Naive thymus-derived CD8-positive, alpha-beta T cell (primary cell): ENCODE results near the gene B3GNT4. TPM values are rescaled to one million over a fixed set of nuclear protein-coding genes. Genes with fewer than 3 reads are reported as not detected.

ENCODE experiments used
- ATAC-seq, 2 donors: fragments of 150-1000 bp; cut with Tn5 transposase in 1 of 2; sonication (Bioruptor Pico), chemical (Tn5 transposase) in 1 of 2; 1 replicate in 1 of 2; 2 replicates in 1 of 2; pipeline ENCODE4 v1.10.0; 2021; ENCODE audit warnings: mild to moderate bottlenecking in 2 of 2, moderate library complexity in 2 of 2
- POLR2A ChIA-PET: fragments of 350-600 bp; sonication (Branson Sonifier 250); formaldehyde crosslinking; loops from one replicate; lab custom pipeline; 2021; ENCODE audit warnings: antibody characterized with exemption; lab: Charles Lee
- DNase-seq, 10 donors: peaks; one replicate each; pipeline versions ENCODE4 v3.0.0 to v3.0.0-alpha.2; 2020 to 2022
- H3K27ac Mint-ChIP-seq, 10 donors: one replicate each; pipeline ENCODE4 v1.8.0; 2020 to 2022; ENCODE audit warnings: mild to moderate bottlenecking in 10 of 10, mixed read lengths in 10 of 10, moderate library complexity in 4 of 10, inconsistent platforms in 1 of 10
- H3K27me3 Mint-ChIP-seq, 5 donors: one replicate each; pipeline ENCODE4 v1.8.0; 2021 to 2022; ENCODE audit warnings: mixed read lengths in 5 of 5
- H3K36me3 Mint-ChIP-seq, 3 donors: one replicate each; pipeline ENCODE4 v1.8.0; 2020 to 2022; ENCODE audit warnings: mixed read lengths in 3 of 3, mild to moderate bottlenecking in 2 of 3, inconsistent platforms in 1 of 3
- H3K4me1 Mint-ChIP-seq, 4 donors: one replicate each; pipeline ENCODE4 v1.8.0; 2021 to 2022; ENCODE audit warnings: mixed read lengths in 4 of 4
- H3K4me3 Mint-ChIP-seq, 10 donors: one replicate each; pipeline ENCODE4 v1.8.0; 2020 to 2022; ENCODE audit warnings: mild to moderate bottlenecking in 10 of 10, mixed read lengths in 10 of 10, moderate library complexity in 6 of 10, inconsistent platforms in 1 of 10
- H3K9me3 Mint-ChIP-seq, 9 donors: one replicate each; pipeline ENCODE4 v1.8.0; 2020 to 2022; ENCODE audit warnings: mixed read lengths in 9 of 9, mild to moderate bottlenecking in 3 of 9, inconsistent platforms in 1 of 9, moderate library complexity in 1 of 9
- polyA plus RNA-seq, 3 donors: library from polyadenylated mRNA; unstranded; fragments of 300-500 nt; fragmentation: Illumina TruSeq; gene quantifications; one replicate each; pipeline ENCODE4 v1.2.3, GENCODE V29; 2021
- total RNA-seq, 8 experiments: library from RNA in 2 of 8; stranded (reverse) in 2 of 8; gene quantifications; one replicate each; pipeline ENCODE4 v1.2.3 and lab custom pipeline; 2021 to 2026

Gene B3GNT4
- total and polyA plus RNA-seq, 5 experiments from 2014 or later: 0.12 to 0.25 TPM; not detected in 3

GRCh38 chr12:122226366-122227125 lies 23.0 kb downstream of the B3GNT4 start:
- Mint-ChIP-seq H3K4me3 (peak overlapping the region; percentile 72 to 92 (median 84)), H3K36me3 (peaks cover 0 to 41% (median 4%) of the 10 kb centered on the region in 3 donors), H3K4me1 (peaks cover 22 to 51% (median 40%) of the 10 kb centered on the region in 4 donors), H3K27ac (peak overlapping the region in 4 of 10 donors; percentile 75 to 97 (median 92)), H3K27me3 (no peaks in the 10 kb centered on the region), H3K9me3 (no peaks in the 10 kb centered on the region)
- no peak for DNase-seq
- peak in 1 of 2 donors; percentile 62 for ATAC-seq
- POLR2A ChIA-PET: interaction anchor here (0.5 to 4.4 kb wide), 17 partner anchors 18 to 1486 kb away, joined by 3 to 23 read pairs (median 6); partner anchors contain the start of genes ATP6V0A2, B3GNT4, CCDC62 and KNTC1

- H3K36me3 Mint-ChIP-seq: peaks cover 0 to 41% (median 3%) of the 10 kb centered on the region in 3 donors
Measured at GRCh38 chr12:122227341-122227740, 23.8 kb downstream of the B3GNT4 start.

GRCh38 chr12:122228092-122228491 lies 24.6 kb downstream of the B3GNT4 start:
- Mint-ChIP-seq H3K27me3 (no peaks in the 10 kb centered on the region), H3K4me3 (peak overlapping the region; percentile 72 to 92 (median 82)), H3K4me1 (peaks cover 17 to 40% (median 36%) of the 10 kb centered on the region in 4 donors), H3K27ac (peak overlapping the region in 6 of 10 donors; percentile 14 to 85 (median 43)), H3K9me3 (no peaks in the 10 kb centered on the region), H3K36me3 (peaks cover 0 to 44% (median 8%) of the 10 kb centered on the region in 3 donors)
- POLR2A ChIA-PET: interaction anchor here (0.6 kb wide), 1 partner anchor 745 kb away, joined by 3 read pairs; no protein-coding TSS in a partner anchor
- DNase-seq: no peak
- no peak for ATAC-seq

More at GRCh38 chr12:122227341-122227740, 23.8 kb downstream of the B3GNT4 start:
- POLR2A ChIA-PET: interaction anchor here (1.8 to 4.4 kb wide), 5 partner anchors 18 to 299 kb away, joined by 8 to 23 read pairs (median 16); partner anchors contain the start of genes B3GNT4, KNTC1, RSRC2 and VPS33A
- H3K27ac Mint-ChIP-seq: peak overlapping the region in 8 of 10 donors; percentile 39 to 92 (median 74)
- H3K4me1 Mint-ChIP-seq: peaks cover 20 to 46% (median 36%) of the 10 kb centered on the region in 4 donors
- H3K4me3 Mint-ChIP-seq: peak overlapping the region; percentile 72 to 92 (median 82)
- no peaks in the 10 kb centered on the region for H3K9me3 Mint-ChIP-seq
- DNase-seq (peak; percentile 25 to 82 (median 66)), ATAC-seq (peak; percentile 5 to 14)
- no peaks in the 10 kb centered on the region for H3K27me3 Mint-ChIP-seq

GRCh38 chr12:122230798-122231197 lies 27.3 kb downstream of the B3GNT4 start:
- Mint-ChIP-seq H3K4me3 (no peak overlapping the region), H3K9me3 (no peaks in the 10 kb centered on the region), H3K4me1 (peaks cover 8 to 25% (median 20%) of the 10 kb centered on the region in 4 donors), H3K27me3 (no peaks in the 10 kb centered on the region), H3K27ac (no peak overlapping the region), H3K36me3 (peaks cover 0 to 56% (median 17%) of the 10 kb centered on the region in 3 donors)
- POLR2A ChIA-PET: interaction anchor here (0.6 to 1.1 kb wide), 3 partner anchors 9 to 321 kb away, joined by 3 read pairs; no protein-coding TSS in a partner anchor
- ATAC-seq: no peak
- no peak for DNase-seq

- Mint-ChIP-seq H3K9me3 (no peaks in the 10 kb centered on the region), H3K4me3 (no peak overlapping the region), H3K4me1 (peaks cover 2 to 12% (median 7%) of the 10 kb centered on the region in 4 donors), H3K36me3 (peaks cover 0 to 67% (median 22%) of the 10 kb centered on the region in 3 donors), H3K27me3 (no peaks in the 10 kb centered on the region), H3K27ac (no peak overlapping the region)
- DNase-seq (no peak), ATAC-seq (no peak)
- POLR2A ChIA-PET: interaction anchor here (0.5 to 0.6 kb wide), 2 partner anchors 27 to 257 kb away, joined by 3 read pairs; no protein-coding TSS in a partner anchor
Measured at GRCh38 chr12:122232691-122233090, 29.2 kb downstream of the B3GNT4 start.

GRCh38 chr12:122235741-122236140 lies 32.2 kb downstream of the B3GNT4 start:
- ATAC-seq: no peak
- POLR2A ChIA-PET: interaction anchor here (0.6 kb wide), 2 partner anchors 21 to 981 kb away, joined by 3 read pairs; no protein-coding TSS in a partner anchor
- no peak overlapping the region for H3K4me3 Mint-ChIP-seq
- DNase-seq: no peak
- no peak overlapping the region for H3K27ac Mint-ChIP-seq
- no peaks in the 10 kb centered on the region for H3K27me3 Mint-ChIP-seq
- H3K9me3 Mint-ChIP-seq: no peaks in the 10 kb centered on the region
- H3K4me1 Mint-ChIP-seq: no peaks in the 10 kb centered on the region
- peaks cover 3 to 87% (median 27%) of the 10 kb centered on the region in 3 donors for H3K36me3 Mint-ChIP-seq

GRCh38 chr12:122238861-122239260 lies 35.4 kb downstream of the B3GNT4 start:
- Mint-ChIP-seq H3K27ac (peak overlapping the region in 2 of 10 donors; percentile 49 to 68), H3K9me3 (no peaks in the 10 kb centered on the region), H3K4me3 (no peak overlapping the region), H3K36me3 (peaks cover 3 to 81% (median 20%) of the 10 kb centered on the region in 3 donors), H3K4me1 (peaks cover 0 to 6% (median 3%) of the 10 kb centered on the region in 4 donors), H3K27me3 (no peaks in the 10 kb centered on the region)
- DNase-seq (no peak), ATAC-seq (no peak)
- POLR2A ChIA-PET: interaction anchor here (0.7 kb wide), 1 partner anchor 18 kb away, joined by 3 read pairs; no protein-coding TSS in a partner anchor

- Mint-ChIP-seq H3K27me3 (no peaks in the 10 kb centered on the region), H3K36me3 (peaks cover under 1 to 76% (median 7%) of the 10 kb centered on the region in 3 donors), H3K4me1 (peaks cover 7 to 26% (median 17%) of the 10 kb centered on the region in 4 donors), H3K9me3 (peaks cover 0 to 1% (median 0%) of the 10 kb centered on the region in 9 donors), H3K4me3 (peak overlapping the region in 9 of 10 donors; percentile 36 to 85 (median 69)), H3K27ac (peak overlapping the region in 9 of 10 donors; percentile 40 to 92 (median 75))
- ATAC-seq: no peak
- POLR2A ChIA-PET: interaction anchor here (3.1 kb wide), 1 partner anchor 17 kb away, joined by 16 read pairs; the partner anchor contains the start of gene DIABLO
- DNase-seq: no peak
Measured at GRCh38 chr12:122243965-122244364, 40.5 kb downstream of the B3GNT4 start.

- POLR2A ChIA-PET: interaction anchor here (0.5 to 3.1 kb wide), 3 partner anchors 18 to 186 kb away, joined by 4 to 16 read pairs (median 5); partner anchors contain the start of gene DIABLO
- peaks cover 0 to 78% (median 7%) of the 10 kb centered on the region in 3 donors for H3K36me3 Mint-ChIP-seq
- no peaks in the 10 kb centered on the region for H3K27me3 Mint-ChIP-seq
- peak overlapping the region; percentile 44 to 92 (median 72) for H3K27ac Mint-ChIP-seq
- H3K4me1 Mint-ChIP-seq: peaks cover 7 to 26% (median 17%) of the 10 kb centered on the region in 4 donors
- ATAC-seq: peak; percentile 52 to 75
- H3K9me3 Mint-ChIP-seq: peaks cover 0 to 1% (median 0%) of the 10 kb centered on the region in 9 donors
- H3K4me3 Mint-ChIP-seq: peak overlapping the region; percentile 51 to 85 (median 69)
- peak in 3 of 10 donors; percentile 23 to 37 (median 29) for DNase-seq
Measured at GRCh38 chr12:122244565-122245371, 41.3 kb downstream of the B3GNT4 start.

GRCh38 chr12:122245553-122245952 lies 42.0 kb downstream of the B3GNT4 start:
- POLR2A ChIA-PET: interaction anchor here (0.5 to 3.1 kb wide), 4 partner anchors 19 to 948 kb away, joined by 3 to 16 read pairs (median 4); partner anchors contain the start of gene DIABLO
- DNase-seq (no peak), ATAC-seq (no peak)
- Mint-ChIP-seq H3K27me3 (no peaks in the 10 kb centered on the region), H3K27ac (peak overlapping the region in 7 of 10 donors; percentile 6 to 92 (median 53)), H3K36me3 (peaks cover 0 to 78% (median 5%) of the 10 kb centered on the region in 3 donors), H3K9me3 (peaks cover 0 to 1% (median 0%) of the 10 kb centered on the region in 9 donors), H3K4me3 (peak overlapping the region in 2 of 10 donors; percentile 28 to 46), H3K4me1 (peaks cover 7 to 26% (median 17%) of the 10 kb centered on the region in 4 donors)

GRCh38 chr12:122250047-122250446 lies 46.5 kb downstream of the B3GNT4 start:
- Mint-ChIP-seq H3K27me3 (no peaks in the 10 kb centered on the region), H3K27ac (peak overlapping the region in 1 of 10 donors; percentile 80), H3K4me3 (no peak overlapping the region), H3K36me3 (peaks cover 0 to 69% (median 12%) of the 10 kb centered on the region in 3 donors), H3K9me3 (peaks cover 0 to 1% (median 0%) of the 10 kb centered on the region in 9 donors), H3K4me1 (peaks cover 2 to 21% (median 7%) of the 10 kb centered on the region in 4 donors)
- POLR2A ChIA-PET: no interaction called here
- ATAC-seq: no peak
- DNase-seq: no peak
